Head of caudate nucleus (tissue), 42 donors: ENCODE data around the gene MYLK4.

Experiments used
- DNase-seq, 42 donors: peaks; one replicate each; pipeline versions ENCODE4 v3.0.0 to v3.0.0-alpha.2; 2020 to 2021; ENCODE audit warnings: mixed read lengths in 7 of 42
- intact Hi-C: fragments of 100-400 bp; cut with DNase I; formaldehyde crosslinking; loops from one replicate; pipeline ENCODE4 v1.15.0; 2022

MYLK4 gene

GRCh38 chr6:2744209-2744771 is 6.4 kb downstream of the MYLK4 start:
- intact Hi-C loops: loop anchor here (10.0 kb wide), 1 partner anchor 1149 kb away; no protein-coding TSS in a partner anchor

DNA sequence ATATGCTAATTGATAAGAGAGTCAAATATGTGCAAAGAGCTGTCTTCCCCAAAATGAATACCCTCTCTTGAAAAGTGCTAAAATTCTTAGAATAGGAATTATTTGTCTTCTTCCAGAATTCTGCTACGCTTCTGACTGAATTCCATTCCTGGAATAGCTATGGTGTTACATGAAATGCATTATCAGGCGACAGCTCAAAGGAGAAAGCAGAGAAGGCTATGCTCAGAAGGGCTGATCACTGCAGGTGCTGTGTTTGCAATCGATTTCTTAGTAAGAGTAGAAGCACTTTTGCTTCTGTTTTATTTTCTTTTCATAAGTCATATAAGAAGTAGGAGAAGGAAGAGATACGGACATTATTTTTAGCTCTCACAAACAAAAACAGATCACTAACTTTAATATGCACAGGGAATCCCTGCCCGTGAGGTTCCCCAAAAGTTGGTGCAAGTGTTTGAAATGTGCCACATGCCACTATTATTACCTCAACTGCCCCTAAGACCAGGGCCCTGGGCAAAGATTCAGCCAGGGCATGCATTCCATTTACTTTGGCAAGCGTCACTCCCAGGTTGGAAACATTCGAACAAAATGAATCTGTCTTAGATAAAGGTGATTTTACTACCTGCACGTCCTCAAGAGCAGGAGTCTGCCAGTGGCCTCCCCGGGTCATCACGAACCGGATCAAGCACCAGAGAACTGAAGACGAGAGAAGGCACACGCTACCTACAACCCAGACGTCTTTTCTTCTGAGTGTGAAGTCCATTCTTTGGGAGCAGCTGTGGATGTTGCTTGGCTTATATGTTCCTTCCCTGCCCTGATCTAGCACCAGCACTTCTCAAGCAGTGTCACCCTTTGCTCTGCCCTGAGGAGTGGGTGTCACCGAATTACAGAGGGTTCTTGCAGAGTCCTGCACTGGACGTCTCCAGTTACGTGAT is 7.2 kb downstream of the MYLK4 start:
- intact Hi-C loops: loop anchor here (10.0 kb wide), 1 partner anchor 1149 kb away; no protein-coding TSS in a partner anchor
- no peak for DNase-seq

More at GRCh38 chr6:2744209-2744771, 6.4 kb downstream of the MYLK4 start:
- DNase-seq: peak in 27 of 42 donors; percentile 28 to 76 (median 54)

- intact Hi-C loops: loop anchor here (10.0 kb wide), 1 partner anchor 1147 kb away; no protein-coding TSS in a partner anchor
- no peak for DNase-seq
Measured at GRCh38 chr6:2741756-2742155, 9.0 kb downstream of the MYLK4 start.

- DNase-seq: no peak
- intact Hi-C loops: loop anchor here (10.0 kb wide), 1 partner anchor 1146 kb away; no protein-coding TSS in a partner anchor
Measured at GRCh38 chr6:2740581-2740980, 10.1 kb downstream of the MYLK4 start.

DNA sequence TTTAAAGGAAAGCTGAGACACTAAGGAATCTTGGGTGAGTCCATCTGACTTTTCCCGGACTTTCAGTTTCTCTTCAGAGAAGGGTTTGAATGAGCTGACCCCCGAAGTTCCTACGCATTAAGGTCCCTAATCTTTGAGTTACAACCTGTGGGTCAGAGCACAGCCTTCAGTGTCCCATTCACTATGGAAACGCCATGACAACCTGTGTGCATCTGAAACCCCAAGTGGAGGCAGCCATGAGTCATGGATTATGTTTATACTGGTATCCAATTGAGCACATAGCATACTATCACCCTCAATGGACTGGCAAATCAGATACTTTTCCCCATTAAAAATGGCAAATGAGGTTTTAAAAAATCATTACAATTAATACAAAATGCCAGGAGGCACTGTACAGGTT is 11.4 kb downstream of the MYLK4 start:
- no peak for DNase-seq
- intact Hi-C loops: no loop called here

- intact Hi-C loops: no loop called here
- DNase-seq: peak; percentile 36 to 89 (median 74)
Measured at GRCh38 chr6:2738373-2738979, 12.2 kb downstream of the MYLK4 start.

GRCh38 chr6:2737885-2738284 is 12.8 kb downstream of the MYLK4 start:
- DNase-seq: no peak
- intact Hi-C loops: no loop called here

DNA sequence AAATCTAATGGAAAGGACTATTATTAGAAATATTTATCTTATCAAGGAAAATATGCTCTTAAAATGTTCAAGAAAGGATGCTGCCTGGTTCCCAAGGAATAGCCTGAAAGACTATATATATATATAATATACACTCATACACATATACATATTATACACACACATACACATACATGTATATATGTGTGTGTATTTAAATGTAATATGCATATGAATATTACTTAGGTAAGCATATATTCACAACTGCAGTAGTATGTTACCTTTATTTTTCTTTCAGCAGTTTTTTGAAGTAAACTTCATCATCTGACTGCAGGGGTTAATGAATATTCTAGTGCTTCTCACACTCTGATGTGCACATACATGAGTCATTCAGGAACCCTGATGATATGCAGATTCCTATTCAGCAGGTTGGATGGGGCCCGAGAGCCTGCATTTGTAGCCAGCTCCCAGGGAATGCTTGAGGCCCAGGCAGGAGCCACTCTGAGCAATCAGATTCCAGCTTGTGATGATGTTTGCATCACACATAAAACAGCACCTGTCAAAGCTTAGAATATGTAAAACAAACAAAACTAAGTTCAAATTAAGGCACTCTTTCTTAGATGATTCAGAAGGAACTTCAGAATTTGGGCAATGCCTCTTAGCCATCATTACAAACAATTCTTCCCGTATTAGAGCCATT is 16.1 kb downstream of the MYLK4 start:
- intact Hi-C loops: no loop called here

DNA sequence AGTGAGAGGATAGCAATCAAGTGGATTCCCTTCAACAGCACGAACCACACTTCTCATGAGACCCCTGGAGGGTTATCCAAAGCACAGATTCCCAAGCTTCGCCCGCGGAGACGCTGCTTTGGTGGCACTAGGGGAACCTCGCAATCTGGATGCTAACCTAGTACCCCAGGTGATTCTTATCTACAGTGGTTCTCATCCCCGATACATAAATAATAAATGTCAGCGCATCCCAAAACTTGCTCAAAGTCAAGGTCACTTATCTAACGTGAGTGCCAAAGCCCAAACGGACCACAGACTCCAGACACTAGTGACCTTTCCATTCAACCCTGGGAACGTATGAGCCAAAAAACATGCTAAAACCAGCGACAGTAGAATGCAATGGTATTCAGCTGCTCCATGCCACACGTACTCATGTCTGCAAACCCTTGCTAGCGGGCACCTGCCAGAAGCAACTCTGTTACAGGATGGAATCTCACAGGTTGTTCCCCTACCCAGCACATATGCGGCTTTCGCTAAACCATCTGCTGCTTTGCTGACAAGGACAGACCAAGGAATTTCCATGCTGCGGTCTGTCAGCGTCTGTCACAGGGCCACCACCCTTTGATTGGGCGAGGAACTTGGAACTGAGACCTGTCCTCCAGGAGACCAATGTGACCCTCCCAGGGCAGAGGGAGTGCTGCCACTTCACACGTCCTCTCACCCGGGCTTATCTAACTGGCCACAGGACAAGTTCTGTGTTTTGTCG is 16.8 kb downstream of the MYLK4 start:
- no peak for DNase-seq
- intact Hi-C loops: no loop called here

More for the DNA sequence above, 16.1 kb downstream of the MYLK4 start:
- no peak for DNase-seq

DNA sequence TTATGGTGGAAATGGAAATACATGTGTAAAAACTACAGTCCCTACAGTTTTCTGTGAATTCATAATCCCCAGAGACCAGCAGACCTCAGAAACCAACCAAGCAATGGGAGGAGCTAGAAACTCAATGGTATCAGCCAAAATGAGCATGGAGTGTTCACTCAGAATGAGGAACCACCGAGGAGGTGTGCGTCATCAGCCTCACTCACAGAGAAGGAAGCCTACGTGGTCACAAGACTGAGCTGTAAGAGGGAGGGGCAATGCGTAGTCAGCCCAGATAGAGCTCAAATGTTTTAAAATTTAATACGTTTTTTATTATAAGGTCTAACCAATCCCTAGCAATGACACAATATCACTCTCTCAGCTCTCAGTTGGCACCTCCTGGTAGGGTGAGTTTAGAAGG is 17.4 kb downstream of the MYLK4 start:
- intact Hi-C loops: no loop called here
- peak in 36 of 42 donors; percentile 17 to 75 (median 51) for DNase-seq

DNA sequence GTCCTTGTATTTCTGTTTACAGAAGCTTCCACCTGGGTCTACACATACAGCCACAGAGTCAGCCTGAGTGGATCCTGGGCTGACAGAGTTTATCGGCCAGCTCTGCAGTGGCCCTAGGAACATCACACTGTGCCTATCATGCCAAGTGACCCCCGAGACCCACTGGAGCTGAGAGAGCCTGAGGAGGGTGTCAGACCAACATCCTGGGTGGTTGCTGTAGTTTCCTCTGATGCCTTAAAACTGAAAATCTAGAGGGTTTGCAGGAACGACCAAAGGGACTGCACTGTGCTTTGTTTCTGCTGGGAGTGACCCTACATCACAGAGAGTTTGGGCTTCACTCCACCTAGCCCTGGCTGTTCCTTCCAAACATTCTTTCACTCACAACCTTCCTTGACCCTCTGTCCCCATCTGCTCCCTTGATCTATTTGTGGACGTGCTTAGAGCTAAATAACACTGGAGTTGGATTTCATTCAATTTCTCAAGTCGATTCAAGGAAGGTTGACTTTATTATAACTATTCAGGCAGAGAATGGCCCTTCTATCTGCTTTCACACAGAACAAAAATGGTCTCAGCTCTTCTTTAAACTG is 18.1 kb downstream of the MYLK4 start:
- DNase-seq: no peak
- intact Hi-C loops: no loop called here

DNA sequence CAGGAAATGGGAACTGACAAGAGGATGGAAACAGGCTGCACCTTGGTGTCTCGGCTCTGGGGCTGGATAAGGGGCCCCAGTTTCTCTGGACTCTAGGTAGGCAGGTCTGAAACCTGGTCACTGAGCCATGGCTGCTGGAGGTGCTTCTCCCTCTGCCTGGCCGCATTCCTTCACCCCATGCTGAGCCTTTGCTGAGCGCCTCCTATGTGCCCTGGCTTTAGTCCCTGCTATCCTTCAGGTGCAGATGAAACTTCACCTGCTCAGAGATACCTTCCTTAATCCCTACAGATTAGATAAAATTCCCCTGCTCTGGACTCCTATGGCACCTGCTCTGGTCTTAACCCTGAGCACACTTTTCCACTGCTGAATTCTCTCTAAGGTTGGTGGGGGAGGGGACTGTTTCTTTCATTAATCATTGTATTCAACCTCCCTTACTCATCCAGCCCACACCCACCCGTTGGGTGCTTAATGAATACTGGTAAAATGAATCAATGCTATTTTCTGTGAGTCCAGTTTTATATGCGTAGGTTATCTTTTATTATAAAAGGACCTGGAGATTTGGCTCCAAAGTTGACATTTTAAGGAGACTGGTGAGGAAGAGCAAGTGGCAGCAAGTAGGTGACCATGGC is 19.3 kb downstream of the MYLK4 start:
- no peak for DNase-seq
- intact Hi-C loops: no loop called here

DNA sequence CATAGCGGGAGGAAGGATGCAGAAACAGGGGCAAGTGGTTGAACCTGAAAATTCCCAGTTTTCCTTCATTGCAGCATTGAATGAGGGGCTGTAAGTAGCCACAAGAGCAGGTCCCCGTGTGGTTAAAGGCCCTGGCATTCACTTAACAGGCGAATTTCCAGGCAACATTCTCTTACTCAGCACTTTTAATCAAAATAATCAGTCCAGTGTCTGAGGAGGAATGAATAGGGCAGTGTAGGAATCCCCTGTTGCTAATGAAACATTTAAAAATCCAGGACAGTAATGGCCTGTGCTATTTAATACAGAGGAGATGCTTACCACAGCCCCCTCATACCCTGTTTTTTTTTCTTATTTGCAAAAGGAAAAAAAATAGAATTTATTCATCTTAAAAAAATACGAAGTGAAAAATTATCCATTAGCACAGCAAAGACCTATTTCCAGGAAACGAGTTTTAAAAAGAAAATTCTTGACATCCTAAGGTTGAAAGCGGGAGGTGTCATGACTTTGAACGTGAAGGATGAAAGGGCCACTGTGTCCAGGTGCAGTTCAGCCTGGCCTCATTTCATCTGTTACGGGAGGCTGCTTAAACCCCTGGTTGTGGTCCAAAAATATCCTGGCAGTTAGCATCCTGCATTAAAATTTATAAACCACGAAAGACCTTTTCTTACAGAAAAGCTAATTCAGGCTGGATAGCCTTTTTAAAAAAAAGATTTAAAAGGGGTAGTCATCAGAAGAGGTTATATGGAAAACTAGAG is 20.2 kb downstream of the MYLK4 start:
- intact Hi-C loops: no loop called here
- no peak for DNase-seq

GRCh38 chr6:2729921-2730320 is 20.8 kb downstream of the MYLK4 start:
- intact Hi-C loops: no loop called here
- no peak for DNase-seq

- intact Hi-C loops: no loop called here
- DNase-seq: peak in 2 of 42 donors; percentile 5 to 27
Measured at GRCh38 chr6:2725999-2726567, 24.6 kb downstream of the MYLK4 start.

GRCh38 chr6:2725364-2725988 is 25.2 kb downstream of the MYLK4 start:
- intact Hi-C loops: no loop called here
- DNase-seq: no peak
